Cardiac septum (tissue), 1 donor: ENCODE measurements around the gene CBR3. TPM values are rescaled to one million over a fixed set of nuclear protein-coding genes. Genes with fewer than 3 reads are reported as not detected.
A peak's percentile ranks its signal among the peaks of the same experiment; 100 is the strongest.

Source experiments
- DNase-seq: peaks from one replicate; pipeline ENCODE4 v3.0.0-alpha.2; 2020; ENCODE audit warnings: low spot score
- intact Hi-C: fragments of 100-400 bp; cut with DNase I; formaldehyde crosslinking; loops from one replicate; pipeline ENCODE4 v1.14.0; 2022
- total RNA-seq: library from RNA; stranded (reverse); fragmentation: NEBNext Ultra II Directional; extraction: Animal tissue kit (Norgen Biotek cat#: 25700); gene quantifications from one replicate; pipeline ENCODE4 v1.2.1, GENCODE V29; 2021
- donor health status: DM: no; HTN: no; CAD: no.

Gene CBR3
- total RNA-seq, 1 donor from 2014 or later, result 2.1 TPM

- intact Hi-C loops, result no loop called here
- DNase-seq, result no peak
These were observed 10.4 kb downstream of the CBR3 start for GRCh38 chr21:36145259-36145658.

GRCh38 chr21:36147911-36148310 lies 13.0 kb downstream of the CBR3 start:
- no peak for DNase-seq
- intact Hi-C loops, result no loop called here

DNA sequence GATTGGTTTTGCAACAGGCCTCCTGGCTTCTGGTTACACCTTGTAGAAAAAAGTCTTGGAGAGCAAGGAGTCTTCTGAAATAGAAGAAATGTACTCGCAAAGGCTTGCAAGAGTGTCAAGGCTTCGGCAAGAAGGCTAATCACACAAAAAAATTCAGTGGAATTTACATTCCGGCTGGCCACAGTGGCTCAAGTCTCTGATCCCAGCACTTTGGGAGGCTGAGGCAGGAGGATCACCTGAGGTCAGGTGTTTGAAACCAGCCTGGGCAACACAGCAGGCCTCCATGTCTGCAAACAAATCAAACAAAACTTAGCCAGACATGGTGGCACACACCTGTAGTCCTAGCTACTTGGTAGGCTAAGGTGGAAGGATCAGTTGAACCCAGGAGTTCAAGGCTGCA lies 14.0 kb downstream of the CBR3 start:
- peak; percentile 66 for DNase-seq
- intact Hi-C loops, result no loop called here

GRCh38 chr21:36149788-36150711 lies 15.2 kb downstream of the CBR3 start:
- peak; percentile 44 for DNase-seq
- intact Hi-C loops, result no loop called here

GRCh38 chr21:36155603-36156338 lies 20.9 kb downstream of the CBR3 start:
- DNase-seq, result no peak
- intact Hi-C loops, result loop anchor here (5.0 kb wide), 1 partner anchor 167 kb away; the partner anchor contains the start of gene MORC3

DNA sequence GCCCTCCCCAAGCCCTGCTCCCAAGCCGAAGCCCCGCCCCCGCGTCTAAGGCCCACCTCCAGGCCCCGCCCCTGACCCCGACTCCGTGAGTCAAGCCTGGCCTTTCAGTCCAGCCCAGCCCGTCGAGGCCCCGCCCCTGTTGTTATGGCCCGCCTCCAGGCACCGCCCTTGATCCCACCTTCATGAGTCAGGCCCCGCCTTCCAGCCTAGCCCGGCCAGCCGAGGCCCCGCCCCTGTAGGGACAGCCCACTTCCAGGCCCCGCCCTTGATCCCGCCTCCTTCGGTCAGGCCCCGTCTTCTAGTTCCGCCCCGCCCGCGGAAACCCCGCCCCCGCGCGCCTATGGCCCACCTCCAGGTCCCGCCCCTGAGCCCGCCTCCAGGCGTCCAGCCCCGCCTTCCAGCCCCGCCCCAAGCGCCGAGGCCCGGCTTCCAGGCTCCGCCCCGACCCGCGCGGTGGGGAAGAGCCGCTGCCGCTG lies 21.5 kb downstream of the CBR3 start:
- DNase-seq, result peak; percentile 100
- intact Hi-C loops, result loop anchor here (5.0 kb wide), 1 partner anchor 166 kb away; the partner anchor contains the start of gene MORC3

DNA sequence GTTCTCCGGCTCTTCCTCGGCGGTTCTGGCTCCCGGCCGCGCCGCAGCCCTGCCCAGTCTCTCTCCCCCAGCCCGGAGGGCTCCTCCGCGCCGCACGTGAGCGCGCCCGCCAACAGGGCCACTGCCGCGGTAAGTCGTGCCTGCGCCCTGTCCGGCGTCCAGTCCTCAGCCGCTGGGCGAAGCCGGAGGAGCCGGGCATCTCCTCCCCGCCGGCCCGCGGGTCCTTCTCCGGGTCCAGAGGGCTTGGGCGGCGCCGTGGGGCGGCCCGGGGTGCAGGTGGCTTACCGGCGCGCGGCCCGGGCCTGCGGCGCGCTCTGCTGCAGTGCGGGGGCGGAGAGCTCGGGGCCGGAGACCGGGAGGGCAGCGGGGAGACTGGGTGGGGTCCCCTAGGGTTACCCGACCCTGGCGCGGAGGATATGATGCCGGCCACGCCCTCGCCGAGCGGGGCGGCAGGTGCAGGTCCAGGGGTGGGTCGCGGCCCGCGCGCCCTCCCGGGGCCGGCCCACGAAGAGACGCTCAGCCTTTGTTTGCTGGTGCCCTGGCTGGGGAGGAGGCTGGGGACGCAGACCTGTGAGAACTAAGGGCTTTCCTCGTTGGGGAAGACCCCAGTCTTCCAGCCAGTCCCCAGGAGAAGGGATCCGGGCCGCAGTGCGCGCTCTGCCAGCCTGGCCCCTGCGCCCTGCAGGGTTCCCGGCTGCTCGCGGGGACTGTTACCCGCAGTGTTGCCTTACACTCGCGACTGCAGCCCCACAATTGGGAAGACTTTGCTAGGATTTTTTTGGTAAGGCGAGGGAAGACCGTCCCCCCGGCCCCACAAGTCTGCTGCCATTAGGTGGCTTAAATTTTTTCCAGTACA lies 22.2 kb downstream of the CBR3 start, which contains the start of gene DOP1B:
Gene DOP1B (plus strand): TSS at position 10 of the 856 bp plus-strand sequence. CDS start 7,910 bp downstream, outside the sequence.
- intact Hi-C loops, result loop anchor here (1.0 to 5.0 kb wide), 2 partner anchors 31 to 165 kb away; partner anchors contain the start of gene MORC3
- DNase-seq, result peak; percentile 77

DNA sequence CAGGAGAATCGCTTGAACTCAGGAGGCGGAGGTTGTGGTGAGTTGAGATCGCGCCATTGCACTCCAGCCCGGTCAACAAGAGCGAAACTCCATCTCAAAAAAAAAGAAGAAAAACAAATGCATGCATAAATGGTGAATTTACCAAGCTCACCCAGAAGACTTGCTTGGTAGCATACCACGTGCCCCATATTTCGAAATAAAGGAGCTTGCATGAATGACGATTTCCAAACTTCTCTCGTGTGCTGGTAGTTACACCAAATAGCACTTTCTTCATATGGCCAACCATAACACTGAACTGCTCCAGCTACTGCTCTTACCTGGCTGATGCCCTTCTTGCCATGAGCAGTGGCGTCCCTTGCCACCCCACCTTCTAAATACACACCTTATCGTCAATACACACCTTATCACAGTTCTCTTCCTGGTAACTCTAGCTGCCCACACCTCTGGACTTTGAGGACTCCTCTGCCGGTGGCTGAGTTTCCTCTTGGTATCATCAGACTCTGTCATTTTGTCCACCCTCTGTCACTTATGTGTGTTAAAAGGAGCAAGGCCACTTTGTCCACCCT lies 24.6 kb downstream of the CBR3 start:
- intact Hi-C loops, result loop anchor here (5.0 kb wide), 1 partner anchor 163 kb away; the partner anchor contains the start of gene MORC3
- no peak for DNase-seq

DNA sequence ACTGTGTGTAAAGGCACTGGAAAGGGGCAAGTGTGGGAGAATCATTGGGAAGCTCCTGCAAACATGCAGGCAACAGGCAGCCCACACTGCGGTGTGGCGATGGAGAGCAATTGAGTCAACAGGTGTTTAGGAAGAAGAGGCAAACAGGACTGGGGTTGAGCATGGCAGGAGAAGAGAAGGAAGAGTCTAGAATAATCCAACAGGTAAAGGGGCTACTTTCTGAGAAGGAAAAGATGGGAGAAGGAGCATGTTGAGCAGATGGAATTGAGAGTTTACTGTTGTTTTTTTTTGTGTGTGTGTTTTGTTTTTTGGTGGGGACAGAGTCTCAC lies 25.9 kb downstream of the CBR3 start:
- no peak for DNase-seq
- intact Hi-C loops, result no loop called here

- DNase-seq, result no peak
- intact Hi-C loops, result no loop called here
These were observed 27.8 kb downstream of the CBR3 start for GRCh38 chr21:36162631-36163030.

DNA sequence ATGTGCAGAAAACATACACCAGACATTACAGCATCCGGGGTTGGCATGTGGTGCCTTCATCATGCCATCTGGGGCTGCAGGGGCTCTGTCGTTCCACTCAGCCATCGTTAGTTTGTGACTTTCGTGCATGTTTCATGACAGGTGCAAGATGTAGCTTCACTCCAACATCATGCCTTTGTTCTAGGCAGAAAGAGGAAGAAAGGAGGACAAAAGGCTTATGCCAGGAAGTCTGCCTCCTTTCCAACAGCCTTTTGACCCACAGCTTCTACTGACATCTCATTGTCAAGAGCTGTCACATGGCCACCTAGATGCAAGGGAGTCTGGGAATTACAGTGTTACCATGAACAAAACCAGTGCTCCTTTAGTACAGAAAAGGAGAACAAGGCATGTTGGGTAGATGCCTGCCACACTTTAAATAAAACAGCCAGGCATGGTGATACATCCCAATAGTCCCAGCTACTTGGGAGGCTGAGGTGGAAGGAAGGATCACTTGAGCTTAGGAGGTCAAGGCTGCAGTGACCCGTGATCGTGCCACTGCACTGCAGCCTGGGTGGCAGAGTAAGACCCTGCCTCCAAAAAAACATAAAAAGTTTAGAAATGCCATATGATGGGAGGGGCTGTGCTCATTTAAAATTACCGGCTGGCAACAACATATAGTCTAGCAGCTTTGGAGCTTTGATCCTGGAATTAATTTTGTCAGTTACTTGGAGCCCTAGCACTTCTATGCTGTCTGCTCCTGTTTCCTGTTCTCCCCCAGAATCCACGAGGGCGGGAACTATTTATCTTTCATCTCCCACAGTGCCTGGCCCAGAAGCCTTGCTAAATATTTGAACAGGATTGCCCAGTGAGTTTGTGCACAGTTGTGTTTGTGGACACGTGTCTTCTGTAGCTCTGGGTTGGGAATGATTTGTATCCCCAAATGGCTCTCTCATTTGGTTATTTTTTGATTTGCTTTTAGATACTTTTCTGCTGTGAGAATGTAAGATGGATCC lies 29.2 kb downstream of the CBR3 start:
- peak; percentile 39 for DNase-seq
- intact Hi-C loops, result no loop called here

DNA sequence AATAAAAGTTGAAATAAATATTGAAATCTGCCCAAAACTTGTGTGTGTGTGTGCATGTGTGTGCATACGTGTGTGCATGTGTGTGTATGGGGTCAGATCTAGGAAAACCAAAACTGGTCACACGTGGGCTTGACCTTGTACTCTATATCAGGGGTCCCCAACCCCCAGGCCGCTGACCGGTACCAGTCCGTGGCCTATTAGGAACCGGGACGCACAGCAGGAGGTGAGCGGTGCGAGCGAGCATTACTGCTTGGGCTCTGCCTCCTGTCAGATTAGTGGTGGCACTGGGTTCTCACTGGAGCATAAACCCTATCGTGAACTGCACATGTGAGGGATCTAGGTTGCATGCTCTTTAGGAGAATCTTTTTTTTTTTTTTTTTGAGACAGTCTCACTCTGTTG lies 30.5 kb downstream of the CBR3 start:
- intact Hi-C loops, result no loop called here
- DNase-seq, result no peak

DNA sequence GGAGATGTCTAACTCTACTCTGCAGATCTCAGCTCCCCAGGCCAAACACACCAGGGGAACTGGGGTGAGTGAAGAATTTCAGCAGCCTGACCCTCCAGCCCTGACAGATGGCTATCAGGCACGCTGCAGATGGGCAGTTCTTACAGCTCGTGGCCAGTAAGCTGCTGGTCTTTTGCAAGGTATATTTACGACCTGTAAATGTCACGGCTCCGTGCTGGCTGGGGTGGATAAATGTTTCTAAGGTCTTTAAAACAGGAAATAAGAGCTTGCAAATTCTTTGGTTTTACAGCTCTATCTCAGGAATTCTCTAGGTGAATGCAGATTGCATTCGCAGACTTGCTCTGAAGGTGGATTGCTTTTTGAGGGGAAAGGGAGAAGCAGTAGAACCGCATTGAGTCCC lies 31.8 kb downstream of the CBR3 start:
- intact Hi-C loops, result no loop called here
- no peak for DNase-seq

- intact Hi-C loops, result no loop called here
- DNase-seq, result no peak
These were observed 32.7 kb downstream of the CBR3 start for GRCh38 chr21:36167541-36167940.

DNA sequence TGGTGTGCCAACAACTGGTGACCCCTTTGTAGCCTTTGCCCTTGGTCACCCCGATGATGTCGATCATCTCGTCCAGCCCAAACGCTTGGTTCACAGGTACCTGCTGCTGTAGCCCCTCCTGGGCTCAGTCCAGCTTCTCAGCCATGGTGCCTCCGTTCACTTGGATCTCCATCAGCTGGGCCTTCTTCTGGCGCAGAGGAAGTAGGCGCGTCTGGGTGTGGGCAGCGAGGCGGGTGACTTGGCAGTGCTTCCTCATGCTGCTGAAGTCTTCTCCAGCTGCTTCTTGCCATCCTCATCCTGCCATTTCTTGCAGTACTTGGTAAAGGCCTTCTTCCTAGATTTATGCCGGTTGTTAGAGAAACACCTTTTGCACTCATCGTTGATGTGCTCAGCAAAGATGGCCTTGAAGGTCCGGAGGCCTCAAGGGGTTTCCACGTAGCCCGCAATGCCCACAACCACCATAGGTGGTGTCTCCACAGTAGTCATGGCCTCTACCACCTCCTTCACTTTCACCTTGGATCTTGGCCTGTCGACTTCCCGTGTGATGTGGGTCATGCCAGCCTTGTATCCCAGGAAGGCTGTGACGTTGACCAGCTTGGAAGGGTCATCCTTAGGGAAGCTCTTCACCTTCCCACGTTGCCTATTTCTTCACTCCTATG lies 34.7 kb downstream of the CBR3 start:
- DNase-seq, result peak; percentile 81
- intact Hi-C loops, result no loop called here

- intact Hi-C loops, result no loop called here
- no peak for DNase-seq
These were observed 35.9 kb downstream of the CBR3 start for GRCh38 chr21:36170823-36171222.

DNA sequence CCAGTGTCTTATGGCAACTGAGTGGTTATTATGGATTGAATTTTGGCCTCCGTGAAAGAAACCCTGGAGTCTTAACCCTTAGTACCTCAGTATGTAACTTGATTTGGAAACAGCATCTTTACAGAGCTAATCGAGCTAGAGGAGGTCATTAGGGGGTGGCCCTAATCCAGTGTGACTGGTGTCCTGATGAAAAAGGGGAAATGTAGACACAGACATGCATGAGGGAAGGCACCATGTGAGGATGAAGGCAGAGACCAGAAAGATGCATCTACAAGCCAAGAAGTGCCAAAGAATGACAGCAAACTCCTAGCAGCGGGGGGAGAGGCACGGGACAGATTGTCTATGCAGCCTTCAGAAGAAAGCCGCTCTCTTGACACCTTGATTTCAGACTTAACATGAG lies 36.5 kb downstream of the CBR3 start:
- peak; percentile 35 for DNase-seq
- intact Hi-C loops, result no loop called here
